Measurements from ENCODE around the gene CXCL10. TPM values are rescaled to one million over a fixed set of nuclear protein-coding genes. Genes with fewer than 3 reads are reported as not detected.

The CXCL10 gene
- total and polyA plus RNA-seq, 10 of the 15 experiments (the other 5 are each of a cell fraction or from before 2014, with no cell fraction given) = 0.46 to 19.5 (median 2.6) TPM

DNA sequence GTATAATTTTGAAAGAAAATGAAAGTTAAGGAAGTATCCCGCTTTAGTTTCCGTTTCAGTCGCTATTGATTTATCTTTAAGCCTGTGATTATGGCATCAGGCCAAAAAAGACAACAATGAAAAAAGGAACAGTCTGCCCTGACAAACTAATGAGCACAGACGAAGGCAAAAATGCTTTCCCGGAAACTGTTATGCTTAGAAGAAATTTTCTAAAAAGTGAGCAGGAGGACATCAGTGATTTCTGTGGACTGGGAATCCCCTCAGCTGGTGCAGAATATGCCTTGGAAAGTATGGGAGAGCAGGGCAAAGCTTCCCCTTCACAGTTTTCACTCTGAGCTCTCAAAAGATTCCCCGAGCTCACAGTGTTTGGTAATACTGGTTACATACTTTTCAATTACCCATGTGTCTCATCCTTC is 5.1 kb upstream of the CXCL10 start (continued):
- TF ChIP-seq, protein P1, sequence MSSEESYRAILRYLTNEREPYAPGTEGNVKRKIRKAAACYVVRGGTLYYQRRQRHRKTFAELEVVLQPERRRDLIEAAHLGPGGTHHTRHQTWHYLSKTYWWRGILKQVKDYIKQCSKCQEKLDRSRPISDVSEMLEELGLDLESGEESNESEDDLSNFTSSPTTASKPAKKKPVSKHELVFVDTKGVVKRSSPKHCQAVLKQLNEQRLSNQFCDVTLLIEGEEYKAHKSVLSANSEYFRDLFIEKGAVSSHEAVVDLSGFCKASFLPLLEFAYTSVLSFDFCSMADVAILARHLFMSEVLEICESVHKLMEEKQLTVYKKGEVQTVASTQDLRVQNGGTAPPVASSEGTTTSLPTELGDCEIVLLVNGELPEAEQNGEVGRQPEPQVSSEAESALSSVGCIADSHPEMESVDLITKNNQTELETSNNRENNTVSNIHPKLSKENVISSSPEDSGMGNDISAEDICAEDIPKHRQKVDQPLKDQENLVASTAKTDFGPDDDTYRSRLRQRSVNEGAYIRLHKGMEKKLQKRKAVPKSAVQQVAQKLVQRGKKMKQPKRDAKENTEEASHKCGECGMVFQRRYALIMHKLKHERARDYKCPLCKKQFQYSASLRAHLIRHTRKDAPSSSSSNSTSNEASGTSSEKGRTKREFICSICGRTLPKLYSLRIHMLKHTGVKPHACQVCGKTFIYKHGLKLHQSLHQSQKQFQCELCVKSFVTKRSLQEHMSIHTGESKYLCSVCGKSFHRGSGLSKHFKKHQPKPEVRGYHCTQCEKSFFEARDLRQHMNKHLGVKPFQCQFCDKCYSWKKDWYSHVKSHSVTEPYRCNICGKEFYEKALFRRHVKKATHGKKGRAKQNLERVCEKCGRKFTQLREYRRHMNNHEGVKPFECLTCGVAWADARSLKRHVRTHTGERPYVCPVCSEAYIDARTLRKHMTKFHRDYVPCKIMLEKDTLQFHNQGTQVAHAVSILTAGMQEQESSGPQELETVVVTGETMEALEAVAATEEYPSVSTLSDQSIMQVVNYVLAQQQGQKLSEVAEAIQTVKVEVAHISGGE (CRISPR knock-in tag; IDR thresholded peaks at IDR 0.05) = no peak
- no peak for TF ChIP-seq WRNIP1 (IDR thresholded peaks at IDR 0.05; ENCODE audit: borderline replicate concordance, low read depth, low read length)

DNA sequence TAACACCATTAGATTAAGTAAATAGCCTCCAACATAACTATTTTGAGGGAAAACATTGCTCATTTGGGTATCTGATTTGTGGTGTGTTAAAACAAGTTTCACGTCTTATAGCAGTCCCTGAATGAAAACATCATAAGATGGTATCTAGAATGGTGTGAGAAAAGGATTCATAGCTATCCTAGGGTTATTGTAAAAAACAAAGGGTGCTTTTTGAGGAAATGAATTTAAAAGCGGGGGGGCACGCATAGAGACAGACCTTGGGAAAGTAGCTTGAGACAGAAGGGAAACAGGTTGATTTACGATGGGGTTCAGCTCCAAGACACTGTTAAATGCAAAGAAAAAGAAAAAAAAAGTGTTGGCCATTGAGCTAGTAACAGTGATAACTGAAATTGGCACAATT is 768 bp upstream of the CXCL10 start:
- no peak overlapping the region for H3K4me2 ChIP-seq (ENCODE audit: control insufficient read depth, insufficient read depth)
- in situ Hi-C loops (cut with MboI) = no loop called here

More for the DNA sequence above, 768 bp upstream of the CXCL10 start:
- ChIA-PET CTCF (interaction anchor here (0.9 to 3.5 kb wide), 4 partner anchors 9 to 35 kb away, joined by 3 to 25 read pairs (median 9); no protein-coding TSS in a partner anchor), SMC1A (ENCODE audit: uncharacterized antibody, unreplicated experiment) (interaction anchor here (0.8 to 2.1 kb wide), 7 partner anchors 16 to 43 kb away, joined by 3 to 11 read pairs (median 4); no protein-coding TSS in a partner anchor), POLR2A (interaction anchor here (0.6 kb wide), 1 partner anchor 85 kb away, joined by 5 read pairs; no protein-coding TSS in a partner anchor), RAD21 (ENCODE audit: unreplicated experiment) (interaction anchor here (0.7 to 2.3 kb wide), 2 partner anchors 31 to 118 kb away, joined by 3 to 9 read pairs; no protein-coding TSS in a partner anchor)
- BruUV-seq (replicated peaks) = no TSS peak
- H2AFZ ChIP-seq (ENCODE audit: control insufficient read depth, low read depth, low read length) = no peak overlapping the region
- no peaks in the 10 kb centered on the region for H4K20me1 ChIP-seq (ENCODE audit: control insufficient read depth, insufficient read depth)
- TF ChIP-seq CBX5 (IDR thresholded peaks at IDR 0.05; ENCODE audit: low read depth) (no peak), RUNX3 (IDR thresholded peaks at IDR 0.05; ENCODE audit: low read length) (peak; percentile 18; the same call in 1 of the 2 replicates)
- H3K4me3 ChIP-seq = no peak overlapping the region
- no peak for ATAC-seq
- 71% methylated on average over 4 of the region's 4 CpGs for WGBS (ENCODE audit: insufficient coverage, insufficient replicate concordance, low lambda C conversion rate, missing lambda C conversion rate)
- H3K27me3 ChIP-seq (replicated peaks in 1 of 2; ENCODE audit: control insufficient read depth in 2 of 2, insufficient read depth in 2 of 2, low read length in 1 of 2) = no peaks in the 10 kb centered on the region; a peak in 1 of 4 replicates
- H3K36me3 ChIP-seq (ENCODE audit: control insufficient read depth in 2 of 2, insufficient read depth in 2 of 2, low read length in 1 of 2) = no peaks in the 10 kb centered on the region
- H3K79me2 ChIP-seq (ENCODE audit: control insufficient read depth, insufficient read depth, low read length) = no peaks in the 10 kb centered on the region
- FAIRE-seq = no peak
- no peak for DNase-seq (ENCODE audit: low read depth, low spot score)
- H3K9me3 ChIP-seq (replicated peaks; ENCODE audit: control insufficient read depth, insufficient read depth, low read length) = no peaks in the 10 kb centered on the region
- intact Hi-C loops (cut with micrococcal nuclease; ENCODE audit: unreplicated experiment) = no loop called here
- no peak overlapping the region for H3K27ac ChIP-seq (ENCODE audit: control insufficient read depth, insufficient read depth)
- H3K4me1 ChIP-seq (ENCODE audit: control insufficient read depth, insufficient read depth, low read length) = peaks cover 4% of the 10 kb centered on the region; the same call in 1 of the 2 replicates
- no peak overlapping the region for H3K9ac ChIP-seq (ENCODE audit: control insufficient read depth, insufficient read depth, low read length)

Measured in GM12878 (cell line).